Measurements from ENCODE around the gene GSK3A. TPM values are rescaled to one million over a fixed set of nuclear protein-coding genes. Genes with fewer than 3 reads are reported as not detected.

GSK3A gene
- total RNA-seq, 5 donors from 2014 or later (not counting 1 experiment from before 2014, with no cell fraction given), result 21.4 to 45.8 (median 38.1) TPM

DNA sequence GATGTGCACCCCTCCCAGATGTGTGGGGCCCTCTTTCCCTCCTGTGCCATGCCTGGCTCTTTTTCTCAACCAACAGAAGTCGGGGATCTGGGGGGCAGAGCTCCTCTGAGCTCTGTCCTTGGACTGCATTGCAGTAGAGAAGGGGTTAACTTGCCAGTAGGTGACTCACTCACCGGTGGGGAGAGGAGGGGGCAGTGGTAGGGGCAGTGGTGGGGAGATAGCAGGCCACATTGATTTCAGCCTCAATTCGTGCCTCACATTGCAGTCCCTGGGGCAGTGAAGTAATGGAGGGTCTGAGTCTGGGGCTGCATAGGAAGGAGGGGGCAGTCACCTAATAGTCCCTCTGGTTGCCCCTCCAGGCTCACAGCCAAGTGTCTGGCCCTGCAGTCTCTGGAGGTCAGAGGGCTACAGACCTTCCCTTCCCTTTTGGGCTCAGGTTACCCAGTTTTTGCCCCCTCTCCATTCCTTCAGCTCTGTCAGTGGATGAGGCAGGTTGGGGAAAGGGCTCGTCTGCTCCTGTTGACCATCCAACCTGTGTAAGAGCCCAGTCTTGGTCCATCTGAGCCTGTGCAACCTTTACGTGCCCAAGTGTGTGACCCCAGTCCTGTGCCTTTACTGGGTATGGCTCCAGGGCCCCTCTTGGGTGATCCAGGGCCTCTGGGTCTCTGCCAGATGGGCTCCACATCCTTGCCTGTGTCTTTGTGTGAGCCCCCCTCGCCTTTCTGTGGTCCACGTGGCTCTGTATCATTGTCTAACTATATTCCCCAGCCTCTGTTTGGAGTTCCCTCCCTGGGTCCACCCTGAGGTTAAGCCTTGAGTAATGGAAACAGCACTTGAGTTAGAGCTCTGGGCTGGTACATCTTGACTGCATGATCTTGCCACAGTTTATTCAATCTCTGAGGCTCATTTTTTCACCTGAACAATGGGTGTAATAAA lies 39.7 kb upstream of the GSK3A start:
- Histone ChIP-seq H3K9me3 (no peaks in the 10 kb centered on the region), H3K4me1 (ENCODE audit: control insufficient read depth in 1 of 2, extremely low read depth in 1 of 2, insufficient read depth in 2 of 2, low read length in 2 of 2) (peaks cover 33 to 76% of the 10 kb centered on the region in 2 experiments), H3K36me3 (ENCODE audit: control insufficient read depth in 2 of 2, extremely low read depth in 1 of 2, insufficient read depth in 1 of 2, low read length in 1 of 2) (peaks cover 0 to 5% of the 10 kb centered on the region in 2 donors), H3K27me3 (replicated peaks in 1 of 2; ENCODE audit: control insufficient read depth in 2 of 2, extremely low read depth in 1 of 2, insufficient read depth in 2 of 2, low read length in 1 of 2) (no peaks in the 10 kb centered on the region), H3K4me3 (ENCODE audit: control insufficient read depth in 1 of 2, extremely low read depth in 1 of 2, low read length in 1 of 2) (no peak overlapping the region), H3K27ac (ENCODE audit: low read length) (peak overlapping the region; percentile 95)
- peaks cover 38 to 50% (median 39%) of the 10 kb centered on the region in 3 donors for H3K4me1 Mint-ChIP-seq
- no peaks in the 10 kb centered on the region for H3K9me3 Mint-ChIP-seq
- no peak for DNase-seq
- WGBS (ENCODE audit: insufficient coverage), result 50% methylated on average over 5 of the region's 7 CpGs
- H3K36me3 Mint-ChIP-seq, result no peaks in the 10 kb centered on the region
- H3K27me3 Mint-ChIP-seq, result no peaks in the 10 kb centered on the region
- H3K27ac Mint-ChIP-seq, result no peak overlapping the region
- CTCF ChIA-PET, result interaction anchor here in 1 of 2 donors (1.3 to 1.7 kb wide), 2 partner anchors 11 to 39 kb away, joined by 4 to 13 read pairs; no protein-coding TSS in a partner anchor
- POLR2A ChIA-PET, result interaction anchor here (0.5 to 1.0 kb wide), 5 partner anchors 11 to 337 kb away, joined by 4 to 9 read pairs (median 7); partner anchors contain the start of gene CIC (in 1 of the 2)
- ATAC-seq (replicated peaks in 1 of 4), result no peak
- peak overlapping the region in 2 of 3 donors; percentile 58 to 70 for H3K4me3 Mint-ChIP-seq

DNA sequence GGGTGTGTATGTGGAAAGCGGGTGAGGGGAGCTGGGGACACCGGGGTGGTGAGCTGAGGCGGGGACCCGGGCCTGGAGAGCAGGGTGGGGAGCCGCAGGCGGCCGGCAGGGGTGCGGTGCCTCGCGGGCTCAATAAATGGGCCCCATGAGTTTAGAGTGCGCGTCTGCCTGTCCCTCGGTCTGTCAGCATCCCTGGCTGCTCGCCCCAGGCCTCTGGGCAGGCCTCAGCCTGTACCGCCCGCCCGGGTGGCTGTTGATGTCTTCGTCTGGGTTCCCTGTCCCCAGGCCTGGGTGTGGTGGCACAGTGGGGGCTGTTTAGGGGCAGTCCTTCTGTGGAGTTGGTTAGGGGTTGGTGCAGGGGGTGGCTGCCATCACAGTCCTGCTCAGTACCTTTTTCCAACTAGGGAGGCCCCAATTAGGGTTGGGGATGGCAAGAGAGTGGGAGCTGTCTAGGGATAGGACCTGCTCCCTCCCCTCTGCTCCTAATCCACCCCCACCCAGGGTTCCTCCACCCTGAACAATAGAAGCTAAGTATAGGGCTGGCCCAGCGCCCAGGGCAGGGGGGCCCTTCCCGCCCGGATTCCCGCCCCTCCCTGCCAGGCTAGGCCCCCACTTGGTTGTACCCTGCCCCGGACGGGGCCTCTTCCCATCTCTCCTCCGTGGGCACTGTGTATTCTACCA lies 38.9 kb upstream of the GSK3A start:
- POLR2A ChIA-PET, result no interaction called here
- H3K4me3 Mint-ChIP-seq, result peak overlapping the region in 2 of 3 donors; percentile 60 to 66
- H3K27me3 Mint-ChIP-seq, result no peaks in the 10 kb centered on the region
- 20% methylated on average over 20 of the region's 25 CpGs for WGBS (ENCODE audit: insufficient coverage)
- H3K27ac Mint-ChIP-seq, result no peak overlapping the region
- ATAC-seq (replicated peaks in 1 of 4) (no peak), DNase-seq (peak in 9 of 35 experiments; percentile 13 to 28 (median 22))
- no peaks in the 10 kb centered on the region for H3K9me3 ChIP-seq
- H3K4me1 Mint-ChIP-seq, result peaks cover 39 to 57% (median 46%) of the 10 kb centered on the region in 3 donors
- H3K36me3 Mint-ChIP-seq, result no peaks in the 10 kb centered on the region
- peaks cover 33 to 79% of the 10 kb centered on the region in 2 experiments for H3K4me1 ChIP-seq (ENCODE audit: control insufficient read depth in 1 of 2, extremely low read depth in 1 of 2, insufficient read depth in 2 of 2, low read length in 2 of 2)
- H3K27me3 ChIP-seq (replicated peaks in 1 of 2; ENCODE audit: control insufficient read depth in 2 of 2, extremely low read depth in 1 of 2, insufficient read depth in 2 of 2, low read length in 1 of 2), result no peaks in the 10 kb centered on the region
- H3K36me3 ChIP-seq (ENCODE audit: control insufficient read depth in 2 of 2, extremely low read depth in 1 of 2, insufficient read depth in 1 of 2, low read length in 1 of 2), result peaks cover 0 to 2% of the 10 kb centered on the region in 2 donors
- H3K4me3 ChIP-seq (ENCODE audit: control insufficient read depth in 1 of 2, extremely low read depth in 1 of 2, low read length in 1 of 2), result peak overlapping the region; percentile 15 to 98
- CTCF ChIA-PET, result interaction anchor here in 1 of 2 donors (0.7 to 1.7 kb wide), 2 partner anchors 11 to 421 kb away, joined by 3 to 13 read pairs; partner anchors contain the start of gene RPS19
- H3K9me3 Mint-ChIP-seq, result no peaks in the 10 kb centered on the region
- H3K27ac ChIP-seq (ENCODE audit: low read length), result peak overlapping the region; percentile 95

DNA sequence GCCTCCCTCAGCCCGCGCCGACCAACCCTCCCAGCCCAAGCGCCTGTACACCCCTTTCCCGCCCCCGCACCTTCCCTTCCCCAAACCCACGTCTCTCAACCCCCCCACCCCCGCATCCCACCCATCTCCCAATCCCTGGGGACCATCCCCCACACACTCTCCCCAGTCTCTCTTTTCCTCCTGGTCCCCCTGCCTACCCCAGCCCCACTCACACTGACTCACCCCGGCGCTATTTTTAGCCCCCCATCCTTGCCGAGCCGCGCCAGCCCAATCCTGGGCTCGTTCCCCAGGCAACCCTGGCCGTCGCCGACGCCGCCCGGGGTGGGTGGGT lies 38.4 kb upstream of the GSK3A start:
- Mint-ChIP-seq H3K36me3 (peaks cover 3% of the 10 kb centered on the region), H3K4me3 (peak overlapping the region in 2 of 3 donors; percentile 60 to 66), H3K4me1 (peaks cover 39 to 57% (median 46%) of the 10 kb centered on the region in 3 donors), H3K27ac (no peak overlapping the region), H3K27me3 (no peaks in the 10 kb centered on the region), H3K9me3 (no peaks in the 10 kb centered on the region)
- Histone ChIP-seq H3K36me3 (ENCODE audit: control insufficient read depth in 2 of 2, extremely low read depth in 1 of 2, insufficient read depth in 1 of 2, low read length in 1 of 2) (peaks cover 0 to 2% of the 10 kb centered on the region in 2 donors), H3K27ac (ENCODE audit: low read length) (peak overlapping the region; percentile 95), H3K9me3 (no peaks in the 10 kb centered on the region), H3K4me3 (ENCODE audit: control insufficient read depth in 1 of 2, extremely low read depth in 1 of 2, low read length in 1 of 2) (peak overlapping the region; percentile 60 to 98), H3K27me3 (replicated peaks in 1 of 2; ENCODE audit: control insufficient read depth in 2 of 2, extremely low read depth in 1 of 2, insufficient read depth in 2 of 2, low read length in 1 of 2) (no peaks in the 10 kb centered on the region), H3K4me1 (ENCODE audit: control insufficient read depth in 1 of 2, extremely low read depth in 1 of 2, insufficient read depth in 2 of 2, low read length in 2 of 2) (peaks cover 30 to 79% of the 10 kb centered on the region in 2 experiments)
- peak in 2 of 35 experiments; percentile 43 to 46 for DNase-seq
- ChIA-PET POLR2A (no interaction called here), CTCF (interaction anchor here in 1 of 2 donors (0.7 kb wide), 1 partner anchor 421 kb away, joined by 3 read pairs; the partner anchor contains the start of gene RPS19)
- no peak for ATAC-seq (replicated peaks in 1 of 4)
- WGBS (ENCODE audit: insufficient coverage), result 0% methylated on average over 3 of the region's 20 CpGs

DNA sequence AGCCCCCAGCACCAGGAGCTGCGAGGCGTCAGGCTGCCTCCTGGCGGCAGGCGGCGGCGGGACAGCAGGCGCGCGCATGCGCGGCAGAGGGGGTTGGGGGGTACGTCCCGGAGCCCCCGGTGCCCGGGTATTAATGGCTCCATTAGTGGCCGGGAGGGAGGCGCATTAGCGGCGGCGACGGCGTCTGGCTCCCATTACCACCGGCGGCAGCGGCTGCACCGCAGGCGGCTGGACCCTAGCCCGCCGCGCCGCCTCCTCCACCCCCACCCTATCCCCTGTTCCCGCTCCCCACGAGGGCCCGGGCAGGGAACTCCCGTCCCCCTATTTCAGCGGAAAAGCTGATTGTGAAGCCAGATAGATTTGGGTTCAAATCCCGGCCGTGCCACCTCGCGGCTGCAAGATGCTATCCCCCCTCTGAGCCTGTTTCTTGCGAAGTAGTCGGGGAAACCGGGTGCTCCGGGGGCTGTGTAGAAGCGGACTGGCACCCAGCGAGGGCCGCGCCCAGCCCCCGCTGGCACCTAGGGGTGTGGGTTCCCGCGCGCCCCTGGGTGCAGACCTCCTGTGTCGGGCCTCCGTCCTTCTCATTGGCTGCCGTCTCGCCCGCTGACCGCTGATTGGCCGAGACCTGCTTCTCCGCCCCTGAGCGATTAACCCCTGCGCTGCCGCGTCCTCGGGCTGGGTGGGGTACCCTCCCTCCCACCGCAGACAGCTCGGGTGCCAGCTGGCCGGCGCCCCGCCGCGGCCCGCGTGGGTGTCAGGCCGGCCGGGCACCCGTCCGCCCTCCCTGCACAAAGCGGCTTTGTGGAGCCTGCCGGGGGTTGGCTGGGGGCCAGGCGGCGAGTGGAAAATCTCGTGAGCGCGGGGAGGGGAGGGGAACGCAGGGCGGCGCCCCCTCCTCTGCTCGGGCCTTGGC lies 37.8 kb upstream of the GSK3A start:
- H3K27me3 Mint-ChIP-seq, result no peaks in the 10 kb centered on the region
- Histone ChIP-seq H3K27me3 (replicated peaks in 1 of 2; ENCODE audit: control insufficient read depth in 2 of 2, extremely low read depth in 1 of 2, insufficient read depth in 2 of 2, low read length in 1 of 2) (no peaks in the 10 kb centered on the region), H3K4me3 (ENCODE audit: control insufficient read depth in 1 of 2, extremely low read depth in 1 of 2, low read length in 1 of 2) (peak overlapping the region; percentile 60 to 98), H3K36me3 (ENCODE audit: control insufficient read depth in 2 of 2, extremely low read depth in 1 of 2, insufficient read depth in 1 of 2, low read length in 1 of 2) (peaks cover 0 to 2% of the 10 kb centered on the region in 2 donors), H3K4me1 (ENCODE audit: control insufficient read depth in 1 of 2, extremely low read depth in 1 of 2, insufficient read depth in 2 of 2, low read length in 2 of 2) (peaks cover 30 to 79% of the 10 kb centered on the region in 2 experiments), H3K27ac (ENCODE audit: low read length) (peak overlapping the region; percentile 95), H3K9me3 (no peaks in the 10 kb centered on the region)
- ChIA-PET POLR2A (interaction anchor here in 1 of 2 donors (0.8 to 1.4 kb wide), 2 partner anchors 10 to 46 kb away, joined by 3 to 4 read pairs; no protein-coding TSS in a partner anchor), CTCF (interaction anchor here (0.6 to 2.0 kb wide), 11 partner anchors 10 to 171 kb away, joined by 3 to 22 read pairs (median 3); partner anchors contain the start of genes CIC (in 1 of the 2), POU2F2 (in 1 of the 2) and PRR19 (in 1 of the 2))
- DNase-seq, result peak; percentile 69 to 87 (median 78)
- H3K9me3 Mint-ChIP-seq, result no peaks in the 10 kb centered on the region
- ATAC-seq (replicated peaks in 1 of 4), result peak; percentile 26 to 41 (median 38)
- WGBS (ENCODE audit: insufficient coverage), result 0% methylated on average over 83 of the region's 89 CpGs
- H3K36me3 Mint-ChIP-seq, result peaks cover 3% of the 10 kb centered on the region
- H3K4me3 Mint-ChIP-seq, result peak overlapping the region in 2 of 3 donors; percentile 83 to 87
- H3K27ac Mint-ChIP-seq, result peak overlapping the region; percentile 92 to 97
- peaks cover 37 to 55% (median 43%) of the 10 kb centered on the region in 3 donors for H3K4me1 Mint-ChIP-seq

DNA sequence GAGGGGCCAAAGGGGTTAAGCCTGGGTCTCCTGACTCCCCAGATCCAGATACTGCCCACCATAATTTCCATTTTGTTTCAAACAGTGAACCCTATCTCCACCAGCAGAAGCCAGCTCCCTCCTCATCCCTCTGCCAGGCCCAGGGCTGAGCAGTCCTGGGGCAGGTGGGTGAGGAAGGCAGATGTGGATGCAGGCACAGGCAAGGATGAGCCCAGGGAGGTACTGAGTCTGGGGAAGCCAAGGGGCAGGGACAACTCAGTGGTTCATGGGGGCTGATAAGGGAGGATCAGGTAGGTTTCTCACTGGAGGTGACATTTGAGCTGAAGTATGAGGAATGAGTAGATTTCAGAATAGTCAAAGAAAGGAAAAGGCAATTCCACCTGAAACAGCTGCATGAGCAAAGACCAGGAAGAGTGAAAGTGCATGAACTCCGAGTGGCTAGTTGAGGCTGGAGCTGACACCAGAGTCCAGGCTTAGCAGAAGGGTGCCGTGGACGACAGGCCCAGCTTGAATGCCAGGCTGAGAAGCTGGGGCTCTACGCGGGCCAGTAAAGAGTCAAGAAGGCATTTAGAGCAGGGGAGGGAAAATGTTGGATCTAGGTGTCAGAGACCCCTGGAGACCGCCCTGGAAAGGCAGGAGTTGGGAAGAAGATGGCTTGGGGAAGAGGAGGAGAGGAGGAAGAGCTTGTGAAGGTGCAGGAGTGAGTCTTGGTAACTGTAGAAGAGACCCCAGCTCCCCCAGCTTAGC lies 36.9 kb upstream of the GSK3A start:
- H3K27ac ChIP-seq (ENCODE audit: low read length), result peak overlapping the region; percentile 95
- no peaks in the 10 kb centered on the region for H3K9me3 ChIP-seq
- peak overlapping the region; percentile 92 to 97 for H3K27ac Mint-ChIP-seq
- ChIA-PET CTCF (interaction anchor here (0.6 to 2.0 kb wide), 11 partner anchors 9 to 171 kb away, joined by 3 to 22 read pairs (median 3); partner anchors contain the start of genes CIC (in 1 of the 2) and POU2F2 (in 1 of the 2)), POLR2A (interaction anchor here in 1 of 2 donors (0.8 to 1.4 kb wide), 2 partner anchors 9 to 45 kb away, joined by 3 to 4 read pairs; no protein-coding TSS in a partner anchor)
- no peak for DNase-seq
- WGBS (ENCODE audit: insufficient coverage), result 18% methylated on average over 6 of the region's 6 CpGs
- peak overlapping the region; percentile 60 to 98 for H3K4me3 ChIP-seq (ENCODE audit: control insufficient read depth in 1 of 2, extremely low read depth in 1 of 2, low read length in 1 of 2)
- ATAC-seq (replicated peaks in 1 of 4), result no peak
- peak overlapping the region in 2 of 3 donors; percentile 83 to 87 for H3K4me3 Mint-ChIP-seq
- peaks cover 10% of the 10 kb centered on the region for H3K36me3 Mint-ChIP-seq
- H3K9me3 Mint-ChIP-seq, result no peaks in the 10 kb centered on the region
- no peaks in the 10 kb centered on the region for H3K27me3 Mint-ChIP-seq
- peaks cover 26 to 80% of the 10 kb centered on the region in 2 experiments for H3K4me1 ChIP-seq (ENCODE audit: control insufficient read depth in 1 of 2, extremely low read depth in 1 of 2, insufficient read depth in 2 of 2, low read length in 2 of 2)
- no peaks in the 10 kb centered on the region for H3K27me3 ChIP-seq (replicated peaks in 1 of 2; ENCODE audit: control insufficient read depth in 2 of 2, extremely low read depth in 1 of 2, insufficient read depth in 2 of 2, low read length in 1 of 2)
- H3K4me1 Mint-ChIP-seq, result peaks cover 37 to 56% (median 46%) of the 10 kb centered on the region in 3 donors
- peaks cover 2 to 6% of the 10 kb centered on the region in 2 donors for H3K36me3 ChIP-seq (ENCODE audit: control insufficient read depth in 2 of 2, extremely low read depth in 1 of 2, insufficient read depth in 1 of 2, low read length in 1 of 2)
